Eye (tissue), 1 donor: Measurements from ENCODE around the gene USP15.

Source experiments
- DNase-seq: peaks from one replicate; pipeline ENCODE4 v3.0.0-alpha.2; 2015

The USP15 gene

DNA sequence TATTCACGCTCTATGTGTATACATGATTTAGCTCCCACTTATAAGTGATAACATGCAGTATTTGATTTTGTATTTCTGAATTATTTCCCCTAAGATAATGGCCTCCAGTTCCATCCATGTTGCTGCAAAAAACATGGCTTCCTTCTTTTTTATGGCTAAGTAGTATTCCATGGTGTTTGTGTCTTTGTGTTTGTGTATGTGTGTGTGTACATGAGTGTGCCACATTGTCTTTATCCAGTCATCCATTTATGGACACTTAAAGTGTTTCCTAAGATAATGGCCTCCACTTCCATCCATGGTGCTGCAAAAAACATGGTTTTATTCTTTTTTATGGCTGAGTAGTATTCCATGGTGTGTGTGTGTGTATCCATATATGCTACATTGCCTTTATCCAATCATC lies 25.1 kb downstream of the USP15 start:
- no peak for DNase-seq

DNA sequence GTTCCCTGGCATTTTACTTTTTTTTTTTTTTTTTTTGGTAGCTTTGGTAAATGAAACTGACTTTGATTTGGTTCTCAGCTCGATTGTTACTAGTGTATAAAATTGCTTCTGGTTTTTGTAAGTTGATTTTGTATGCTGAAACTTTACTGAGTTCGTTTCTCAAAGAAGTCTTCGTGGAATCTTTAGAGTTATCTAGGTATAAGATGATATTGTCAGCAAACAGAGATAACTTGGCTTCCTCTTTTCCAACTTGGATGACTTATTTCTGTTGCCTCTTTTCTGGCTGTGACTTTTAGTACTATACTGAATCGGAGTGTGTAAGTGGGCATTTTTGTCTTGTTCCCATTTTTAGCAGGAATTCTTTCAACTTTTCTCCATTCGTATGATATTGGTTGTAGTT lies 28.1 kb downstream of the USP15 start:
- DNase-seq: no peak

DNA sequence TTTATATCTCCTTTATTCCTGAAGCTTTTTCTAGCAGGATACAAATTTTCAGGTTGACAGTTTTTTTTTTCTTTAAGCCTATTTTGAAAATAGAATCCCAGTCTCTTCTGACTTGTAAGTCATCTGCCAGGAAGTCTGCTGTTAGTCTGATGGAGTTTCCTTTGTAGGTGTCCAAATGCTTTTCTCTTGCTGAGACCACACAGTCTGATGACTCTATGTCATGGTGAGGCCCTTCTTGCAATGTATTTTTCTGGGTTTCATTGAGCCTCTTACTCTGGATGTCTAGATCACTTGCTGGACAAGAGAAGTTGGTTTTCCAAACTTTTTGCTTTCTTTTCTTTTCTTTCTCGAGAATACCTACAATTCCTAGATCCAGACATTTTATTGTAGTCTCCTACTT lies 30.6 kb downstream of the USP15 start:
- DNase-seq: no peak

DNA sequence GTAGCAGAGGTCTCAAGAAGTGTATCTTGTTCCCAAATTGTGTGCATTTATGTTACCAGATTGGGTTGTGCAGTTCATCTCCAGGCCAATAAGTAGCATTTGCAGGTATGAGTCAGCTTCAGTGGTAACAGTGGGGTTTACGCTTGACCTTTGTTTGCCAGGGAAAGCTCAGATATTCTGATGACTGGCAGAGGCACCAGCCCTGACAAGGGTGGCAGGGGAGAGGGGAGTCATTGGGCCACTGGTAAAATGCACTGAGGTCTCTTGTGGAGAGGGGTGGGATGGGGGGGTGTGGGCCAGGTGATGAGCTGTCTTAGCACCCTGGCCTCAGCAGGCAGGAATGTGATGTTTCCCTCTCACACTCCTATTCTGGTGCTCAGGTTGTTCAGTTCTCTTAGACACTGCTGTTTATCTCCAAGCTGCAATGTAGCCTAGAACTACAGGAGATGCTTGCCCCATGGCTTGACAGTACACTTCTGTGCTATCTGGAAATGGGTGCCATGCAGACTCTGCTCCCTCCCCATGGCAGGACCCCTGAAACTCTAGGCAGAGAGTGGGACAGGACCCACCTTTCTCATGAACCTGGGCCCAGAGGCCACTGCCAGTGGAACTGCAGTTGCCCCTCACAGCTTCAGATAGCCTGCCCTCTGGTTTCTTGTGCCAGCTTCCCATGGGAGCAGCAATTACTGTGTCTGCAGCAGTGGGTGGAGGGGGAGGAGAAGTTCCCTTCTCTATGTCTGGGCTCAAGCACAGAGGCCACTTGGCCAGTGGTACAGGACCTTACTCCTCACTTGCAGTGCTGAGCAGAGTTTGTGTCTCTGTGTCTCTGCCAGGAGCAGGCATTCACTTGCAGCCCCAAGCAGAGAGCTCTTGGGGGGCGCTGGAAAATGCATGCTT lies 31.9 kb downstream of the USP15 start:
- DNase-seq: no peak

DNA sequence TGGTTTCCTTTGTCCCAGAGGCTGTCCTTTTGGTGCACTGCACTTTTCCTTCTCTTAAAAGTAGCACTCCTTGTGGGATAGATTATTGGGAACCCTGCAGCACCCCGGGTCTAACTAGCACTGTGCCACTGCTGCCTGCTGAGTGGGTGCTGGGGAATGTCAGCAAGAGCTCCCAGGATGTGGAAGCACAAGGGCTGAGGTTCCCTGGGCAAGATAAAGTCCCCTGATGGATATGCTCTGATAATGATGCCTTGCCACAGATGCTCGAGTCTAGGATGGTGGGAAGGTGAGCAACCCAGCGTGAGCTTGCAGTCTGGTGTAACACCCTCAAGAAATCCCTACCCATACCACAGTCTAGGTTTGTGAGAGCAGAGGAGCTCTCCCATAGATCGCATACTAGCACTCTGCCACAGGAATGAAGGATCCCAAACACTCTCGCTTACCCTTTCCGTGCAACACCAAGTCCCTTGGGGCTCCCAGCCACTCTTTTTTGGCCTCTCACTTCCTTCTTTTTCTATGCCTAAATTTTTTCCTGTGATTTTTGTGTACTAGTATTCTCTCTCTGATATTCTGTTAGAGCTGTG lies 32.6 kb downstream of the USP15 start:
- no peak for DNase-seq

DNA sequence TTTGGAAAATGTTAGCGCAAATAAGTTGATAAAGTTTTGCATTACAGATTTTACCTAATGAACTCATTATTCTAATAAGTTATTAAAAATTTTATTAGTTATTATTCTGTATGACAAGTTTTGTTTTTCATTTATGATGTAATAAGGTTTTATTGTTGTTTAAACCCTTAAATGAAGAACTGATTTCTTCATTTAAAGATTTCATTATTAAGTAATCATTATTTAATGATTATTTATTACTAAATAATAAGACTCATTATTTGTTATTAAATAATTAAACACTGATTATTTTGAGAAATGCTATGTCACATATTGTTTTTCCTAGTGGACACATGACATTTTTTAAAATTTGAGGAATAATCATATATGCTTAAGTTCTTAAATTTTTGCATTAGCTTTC lies 34.2 kb downstream of the USP15 start:
- DNase-seq: no peak

DNA sequence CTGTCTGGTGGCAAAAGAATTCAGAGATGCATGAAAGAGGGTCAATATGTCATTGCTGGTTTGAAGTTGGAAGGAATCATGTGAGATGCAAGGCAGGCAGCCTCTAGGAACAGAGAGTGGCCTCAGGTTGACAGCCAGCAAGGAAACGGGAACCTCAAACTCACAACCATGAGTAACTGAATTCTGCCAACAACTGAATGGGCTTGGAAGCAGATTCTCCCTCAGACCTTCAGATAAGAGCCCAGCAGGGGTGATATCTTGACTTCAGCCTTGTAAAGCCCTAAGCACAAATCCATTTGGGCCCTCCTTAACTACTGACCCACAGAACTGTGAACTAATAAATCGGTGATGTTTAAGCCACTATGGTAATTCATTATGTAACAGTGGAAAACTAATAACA lies 35.8 kb downstream of the USP15 start:
- DNase-seq: no peak

DNA sequence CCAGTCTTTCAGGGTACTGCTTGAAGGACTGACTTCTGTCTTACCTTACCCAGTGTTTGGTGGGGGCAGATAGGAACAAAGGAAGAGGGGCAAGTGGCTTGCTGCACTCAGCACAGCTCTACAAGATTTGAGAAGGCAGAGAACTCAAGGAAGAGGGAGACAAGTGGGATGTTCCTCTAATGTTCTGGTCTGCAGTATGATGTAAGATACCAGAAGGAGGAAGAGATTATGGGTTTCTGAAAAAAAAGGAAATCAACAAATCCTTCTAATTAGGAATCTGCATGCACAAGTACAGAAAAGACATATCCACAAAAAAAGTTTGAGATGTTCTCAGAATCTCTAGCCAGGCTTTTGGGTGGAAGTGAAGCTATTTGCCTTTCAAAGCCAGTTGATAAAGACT lies 37.1 kb downstream of the USP15 start:
- no peak for DNase-seq

DNA sequence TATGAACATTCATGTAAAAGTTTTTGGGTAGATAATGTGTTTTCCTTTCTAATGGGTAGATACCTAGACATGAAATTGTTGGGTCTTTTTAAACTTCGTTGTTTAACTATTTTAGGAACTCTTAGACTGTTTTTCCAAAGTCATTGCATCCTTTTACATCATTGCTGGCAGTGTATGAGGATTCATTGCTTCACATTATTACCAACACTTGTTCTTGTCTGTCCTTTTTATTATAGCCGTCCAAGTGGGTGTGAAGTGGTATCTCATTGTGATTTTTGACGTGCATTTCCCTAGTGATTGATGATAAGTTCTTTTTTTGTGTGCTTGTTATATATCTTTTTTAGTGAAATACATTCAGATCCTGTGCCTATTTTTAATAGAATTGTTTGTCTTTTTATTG lies 39.4 kb downstream of the USP15 start:
- no peak for DNase-seq

DNA sequence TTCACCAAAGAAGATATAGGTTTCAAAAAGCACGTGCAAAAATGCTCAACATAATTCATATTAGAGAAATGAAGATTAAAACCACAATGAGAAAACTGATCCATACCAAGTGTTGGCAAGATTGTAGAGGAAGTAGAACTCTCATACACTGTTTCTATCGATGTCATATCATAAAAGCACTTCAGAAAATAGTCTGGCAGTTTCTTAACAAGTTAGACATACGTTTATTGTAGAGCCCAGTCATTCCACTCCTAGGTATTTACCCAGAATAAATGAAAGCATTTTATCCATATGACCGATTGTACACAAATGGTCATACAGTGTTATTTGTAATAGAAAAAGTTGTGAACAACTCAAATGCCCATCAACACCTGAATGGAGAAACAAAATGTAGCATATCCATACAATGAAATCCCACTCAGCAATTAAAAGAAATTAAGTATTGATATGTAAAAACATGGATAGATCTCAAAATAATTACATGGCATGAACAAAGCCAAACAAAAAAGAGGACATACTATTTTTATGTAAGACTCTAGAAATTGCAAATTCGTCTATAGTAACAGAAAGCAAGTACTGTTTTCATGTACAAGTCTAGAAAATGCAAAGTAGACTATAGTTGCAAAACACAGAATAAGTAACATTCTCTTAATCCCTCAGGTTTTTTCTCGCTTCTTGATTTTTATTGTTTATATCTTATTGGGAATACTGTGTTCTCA lies 41.0 kb downstream of the USP15 start:
- no peak for DNase-seq

DNA sequence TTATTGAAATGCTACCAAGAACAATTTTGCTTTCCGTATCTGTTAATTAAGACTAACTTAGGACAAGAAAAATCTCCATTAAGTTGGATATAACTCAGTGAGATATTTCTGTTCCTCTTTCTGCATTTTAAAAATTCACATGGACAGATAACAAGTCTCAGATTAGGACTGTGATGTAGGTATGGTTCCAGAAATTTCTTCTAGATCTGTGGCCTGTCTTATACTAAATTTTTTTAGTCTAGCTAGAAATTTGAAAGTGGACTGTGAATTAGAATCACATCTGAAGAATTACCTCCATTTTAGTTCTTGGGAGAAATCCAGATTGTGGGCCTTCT lies 41.6 kb downstream of the USP15 start:
- no peak for DNase-seq

DNA sequence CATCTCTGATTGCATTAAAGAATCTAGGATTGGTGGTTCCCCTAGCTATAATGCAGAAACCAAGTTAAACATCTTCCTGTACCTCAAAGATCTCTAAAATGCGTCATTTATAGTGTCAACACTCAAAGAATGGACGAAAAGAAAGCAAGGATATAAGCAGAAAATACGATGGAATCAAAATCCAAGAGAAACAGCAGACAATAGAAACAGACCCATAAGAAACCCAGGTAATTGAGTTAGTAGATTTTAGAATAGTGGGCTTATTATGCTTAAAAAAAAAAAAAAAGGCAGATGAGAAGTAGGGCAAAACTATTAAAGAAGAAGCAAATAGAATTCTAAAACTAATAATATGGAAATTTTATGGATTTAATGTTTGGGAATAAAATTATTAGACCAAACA lies 44.4 kb downstream of the USP15 start:
- no peak for DNase-seq

DNA sequence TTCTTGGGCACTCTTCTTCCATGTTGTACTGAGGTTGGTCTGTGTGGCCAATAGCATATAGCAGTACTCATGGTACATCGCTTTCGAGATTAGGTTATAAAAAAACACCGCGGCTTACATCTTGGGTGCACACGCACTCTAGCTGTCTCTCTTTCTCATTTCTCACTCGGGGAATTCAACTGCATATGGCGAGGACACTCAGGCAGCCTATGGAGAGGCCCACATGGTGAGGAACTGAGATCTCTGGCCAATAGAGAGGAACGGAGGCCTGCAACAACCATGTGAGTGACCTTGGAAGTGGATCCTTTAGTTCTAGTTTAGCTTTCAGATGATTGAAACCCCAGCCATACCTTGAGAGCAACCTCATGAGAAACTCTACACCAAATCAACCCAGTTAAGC lies 45.6 kb downstream of the USP15 start:
- DNase-seq: no peak

DNA sequence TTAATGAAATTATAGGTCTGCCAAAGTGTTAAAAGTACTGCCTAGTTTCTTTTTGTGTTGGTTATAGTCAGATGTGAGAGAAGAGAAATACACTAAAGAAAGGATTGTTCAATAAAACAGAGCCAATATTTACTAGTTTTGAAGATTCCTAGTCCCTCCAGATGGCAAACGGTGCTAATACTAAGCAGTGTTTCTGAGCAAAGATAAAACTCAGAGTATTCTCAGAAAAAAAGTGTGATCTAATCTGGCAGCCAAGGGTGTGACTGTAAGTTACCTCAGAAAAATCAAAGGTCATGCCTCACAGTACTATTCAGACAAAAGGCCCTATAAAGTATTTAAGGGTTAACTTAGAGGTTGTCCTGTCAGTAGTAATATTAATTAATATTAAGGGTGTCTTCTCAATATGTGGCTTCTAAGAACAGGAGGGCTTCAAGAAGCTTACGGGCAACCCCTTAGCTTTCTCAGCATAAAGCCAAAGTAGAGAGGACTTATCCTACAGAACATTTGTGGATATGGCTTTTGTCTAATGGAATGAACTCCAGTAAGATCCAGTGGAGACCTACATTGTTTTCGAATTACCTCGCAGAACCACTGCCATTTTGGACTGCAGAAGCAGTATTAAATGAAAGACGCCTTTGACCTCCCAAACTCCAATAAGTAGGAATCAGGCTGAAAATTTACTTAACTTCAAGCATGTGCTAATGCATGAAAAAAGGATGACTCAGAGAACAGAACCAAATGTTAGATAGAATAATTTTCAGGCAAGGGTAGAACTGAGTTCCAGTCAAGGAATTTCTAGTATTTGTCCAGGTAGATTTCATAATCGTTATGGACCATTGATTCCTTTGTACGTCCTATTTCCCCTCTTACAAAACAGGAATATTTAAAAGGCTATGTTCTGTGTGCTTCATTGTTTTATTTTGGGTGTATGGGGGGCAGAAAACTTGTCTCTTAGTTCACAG lies 46.6 kb downstream of the USP15 start:
- DNase-seq: no peak

DNA sequence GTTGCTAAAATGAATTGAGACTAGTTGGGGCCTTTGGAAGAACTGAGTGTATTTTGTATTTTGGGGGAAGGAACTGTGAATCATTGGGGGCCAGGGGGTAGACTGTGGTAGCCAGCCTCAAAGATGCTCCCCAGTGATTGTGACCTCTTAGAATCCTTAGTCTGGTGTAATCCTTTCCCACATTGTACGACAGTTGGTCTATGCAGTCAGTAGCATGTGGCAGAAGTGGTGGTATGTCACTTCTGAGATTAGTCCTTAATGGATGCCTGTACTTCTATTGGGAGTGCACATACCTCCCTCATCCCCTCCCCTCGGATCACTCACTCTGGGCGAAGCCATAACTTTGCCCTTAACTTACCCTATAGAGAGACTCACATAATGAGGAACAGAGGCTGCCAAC lies 48.0 kb downstream of the USP15 start:
- DNase-seq: no peak

DNA sequence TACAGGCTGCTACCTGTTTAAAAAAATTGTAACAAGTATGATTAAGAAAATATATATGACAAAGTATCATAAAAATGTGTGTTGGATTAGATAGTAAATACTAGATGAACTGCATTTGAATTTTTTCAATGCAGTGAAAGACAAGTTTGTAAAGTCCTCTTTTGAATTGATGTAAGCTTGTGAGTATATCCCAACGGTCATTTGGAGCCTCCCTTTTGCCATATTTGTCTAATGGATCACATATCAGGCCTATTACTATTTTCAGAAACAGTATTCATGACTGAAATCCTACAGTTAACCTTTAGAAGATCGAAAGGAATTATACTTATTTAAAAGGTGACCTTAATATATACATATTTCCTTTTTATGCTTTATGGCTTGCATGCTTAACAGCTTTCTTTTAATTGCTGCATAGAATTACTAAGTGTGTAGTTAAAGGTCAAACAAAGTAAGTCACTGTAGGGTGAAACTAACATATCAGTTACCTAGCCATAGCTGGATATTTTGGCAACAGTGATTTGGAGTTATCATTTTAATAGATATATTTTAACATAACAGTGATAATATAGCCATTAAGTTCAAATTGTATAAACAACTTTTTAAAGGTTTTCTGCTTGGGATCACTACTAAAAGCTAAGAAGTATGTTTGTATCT lies 53.6 kb downstream of the USP15 start:
- no peak for DNase-seq

DNA sequence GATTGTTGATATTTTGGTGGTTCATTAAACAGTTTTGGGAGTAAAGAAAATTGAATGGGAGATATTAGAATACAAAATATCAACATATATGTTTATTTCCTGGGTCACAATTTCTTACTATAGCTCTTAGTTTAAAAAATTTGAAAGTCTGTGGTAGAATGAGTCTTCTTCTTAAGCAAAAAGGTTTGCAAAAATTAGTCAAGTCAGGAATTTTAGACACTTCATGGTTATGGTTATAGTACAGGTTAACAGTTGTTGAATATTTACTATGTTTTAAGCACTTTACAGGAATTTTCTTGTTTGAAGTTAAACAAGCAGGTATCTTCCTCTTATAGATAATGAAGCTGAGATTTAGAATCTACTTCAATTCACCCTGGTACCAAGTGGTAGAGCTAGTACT lies 56.8 kb downstream of the USP15 start:
- DNase-seq: no peak

DNA sequence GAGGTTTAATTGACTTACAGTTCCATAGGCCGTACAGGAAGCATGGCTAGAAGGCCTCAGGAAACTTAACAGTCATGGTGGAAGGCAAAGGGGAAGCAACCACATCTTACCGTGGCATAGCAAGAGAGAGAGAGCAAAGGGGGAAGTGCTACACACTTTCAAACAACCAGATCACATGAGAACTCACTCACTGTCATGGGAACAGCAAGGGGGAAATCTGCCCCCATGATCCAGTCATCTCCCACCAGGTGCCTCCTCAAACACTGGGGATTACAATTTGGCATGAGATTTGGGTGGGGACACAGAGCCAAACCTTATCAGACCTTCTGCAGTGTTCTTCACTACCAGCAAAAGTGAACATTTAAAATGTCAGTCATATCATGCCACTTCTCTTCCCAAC lies 58.9 kb downstream of the USP15 start:
- DNase-seq: no peak

DNA sequence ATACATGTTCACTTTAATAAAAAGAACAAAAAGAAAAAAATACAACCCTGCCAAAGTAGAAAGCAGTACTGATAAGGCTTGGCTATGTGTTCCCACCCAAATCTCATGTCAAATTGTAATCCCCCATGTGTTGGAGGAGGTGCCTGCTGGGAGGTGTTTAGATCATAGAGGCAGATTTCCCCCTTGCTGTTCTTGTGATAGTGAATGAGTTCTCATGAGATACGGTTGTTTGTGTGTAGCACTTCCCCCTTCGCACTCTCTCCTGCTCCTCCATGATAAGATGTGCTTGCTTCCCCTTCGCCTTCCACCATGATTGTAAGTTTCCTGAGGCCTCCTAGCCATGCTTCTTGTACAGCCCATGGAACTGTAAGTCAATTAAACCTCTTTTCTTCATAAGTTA lies 59.9 kb downstream of the USP15 start:
- no peak for DNase-seq

DNA sequence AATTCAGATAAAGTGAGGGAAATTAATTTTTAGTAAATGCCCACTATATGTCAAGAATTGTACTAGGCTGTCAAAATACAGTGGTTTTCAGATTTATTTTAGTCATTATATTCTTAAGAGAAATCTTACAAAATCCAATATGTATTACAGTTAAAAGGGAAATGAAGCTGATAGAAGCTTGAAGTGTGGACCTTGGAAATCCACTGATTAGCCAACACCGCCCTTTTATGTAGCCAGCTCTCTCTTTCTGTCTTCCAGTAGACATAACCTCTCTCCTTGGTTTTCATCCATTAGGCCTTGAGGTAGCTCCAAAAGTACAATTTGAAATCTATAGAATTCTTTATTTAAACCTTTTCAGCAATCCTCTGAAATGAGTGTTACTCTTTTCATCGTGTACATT lies 63.2 kb downstream of the USP15 start:
- no peak for DNase-seq

DNA sequence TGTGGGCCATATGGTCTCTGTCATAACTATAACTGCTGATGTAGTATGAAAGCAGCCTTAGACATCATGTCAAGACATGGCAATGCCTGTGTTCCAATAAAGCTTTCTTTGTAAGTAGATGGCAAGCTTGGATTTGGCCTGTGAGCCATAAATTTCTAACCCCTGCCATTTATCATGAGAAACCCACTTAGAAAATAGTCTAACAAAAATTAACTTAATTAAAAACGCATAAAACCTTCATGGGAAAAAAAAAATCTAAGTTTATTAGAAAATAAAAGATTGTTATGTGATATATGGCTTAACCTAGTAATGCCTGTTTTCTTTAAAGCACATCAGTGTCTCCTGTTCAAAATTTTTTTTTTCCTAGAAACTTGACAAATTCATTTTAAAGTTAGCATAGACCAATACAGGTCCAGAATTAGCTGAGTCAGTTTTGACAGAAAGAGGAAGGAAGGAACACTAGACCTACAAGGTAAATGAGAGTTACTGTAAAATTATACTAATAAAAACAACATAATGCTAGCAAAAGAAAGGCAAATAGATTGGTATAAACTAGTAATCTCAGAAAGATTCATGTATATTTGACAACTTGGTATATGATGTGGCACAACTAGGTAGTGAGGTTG lies 68.2 kb downstream of the USP15 start:
- DNase-seq: no peak

DNA sequence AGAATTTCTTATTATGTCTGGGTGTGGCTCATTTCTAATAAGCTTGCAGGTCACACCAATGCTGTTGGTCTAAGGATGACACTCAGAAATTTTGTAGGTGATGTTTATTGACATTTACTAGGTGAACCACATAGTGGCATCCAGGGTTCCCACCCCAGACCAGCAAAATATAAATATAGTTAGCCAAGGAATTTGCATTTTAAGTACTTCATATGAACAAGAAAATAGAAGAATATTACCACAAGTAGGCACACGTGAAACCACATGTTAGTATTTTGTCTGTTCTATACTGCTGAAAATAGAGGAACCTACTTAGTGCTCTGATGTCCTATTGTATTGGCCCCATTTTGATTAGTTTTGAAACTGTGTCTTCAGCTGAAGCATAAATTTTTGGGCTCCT lies 71.1 kb downstream of the USP15 start:
- no peak for DNase-seq
